SU-DHL-6 (cell line): ENCODE measurements around the gene VSTM4.

ENCODE experiments used
- CTCF ChIP-seq: fragments of 200-600 bp; sonication (generic); IDR thresholded peaks from one replicate; pipeline ENCODE4 v1.5.1; 2017; ENCODE audit warnings: antibody characterized with exemption, mild to moderate bottlenecking, low read length, moderate library complexity; ENCODE audit not compliant: insufficient read depth, poor library complexity, severe bottlenecking
- EZH2phosphoT487 ChIP-seq: fragments of 200-600 bp; sonication (generic), shearing (Covaris generic); conservative IDR thresholded peaks from 2 replicates; pipeline ENCODE4 v1.6.1; 2018; ENCODE audit warnings: mild to moderate bottlenecking, antibody characterized with exemption, low read length, moderate library complexity, mixed read lengths

DNA sequence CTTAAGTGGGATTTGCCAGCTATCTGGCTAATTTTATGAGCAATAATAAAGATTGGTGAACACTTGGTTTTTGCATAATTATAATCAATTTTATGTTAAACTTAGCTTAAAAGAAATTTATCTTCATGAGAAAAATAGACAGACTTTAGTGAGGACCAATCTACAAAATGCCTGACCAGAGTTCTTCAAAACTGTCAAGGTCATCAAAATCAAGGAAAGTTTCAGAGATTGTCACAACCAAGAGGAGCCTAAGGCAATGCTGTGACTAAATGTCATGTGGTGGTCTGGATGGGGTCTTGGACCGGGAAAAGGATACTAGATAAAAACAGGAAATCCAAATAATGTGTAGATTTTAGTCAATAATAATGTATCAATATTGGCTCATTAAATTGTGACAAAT, 36.2 kb upstream of the VSTM4 start:
- TF ChIP-seq CTCF, result no peak
- no peak for TF ChIP-seq EZH2phosphoT487
